MM.1S (cell line): ENCODE measurements around the gene USP31.

Source experiments
- DNase-seq: peaks from one replicate; pipeline ENCODE4 v3.0.0-alpha.2; 2015
- H2AFZ ChIP-seq: fragments of 300-600 bp; sonication (generic); 2 replicates; pipeline ENCODE4 v1.6.0; 2016; ENCODE audit warnings: antibody characterized with exemption, low read length
- H3F3A ChIP-seq: fragments of 300-600 bp; sonication (generic); 2 replicates; pipeline ENCODE4 v1.6.1; 2016; ENCODE audit warnings: mild to moderate bottlenecking, antibody characterized with exemption, low read length, moderate library complexity, mixed read lengths; ENCODE audit not compliant: insufficient read depth
- H3K27ac ChIP-seq: fragments of 300-600 bp; sonication (generic); 2 replicates; pipeline ENCODE4 v1.5.1; 2016; ENCODE audit warnings: mild to moderate bottlenecking, low read length
- H3K27me3 ChIP-seq: fragments of 300-600 bp; sonication (generic); replicated peaks from 2 replicates; pipeline ENCODE4 v1.6.0; 2016; ENCODE audit warnings: low read length; ENCODE audit not compliant: insufficient read depth
- H3K36me3 ChIP-seq: fragments of 300-600 bp; sonication (generic); replicated peaks from 2 replicates; pipeline ENCODE4 v1.6.1; 2016; ENCODE audit warnings: mild to moderate bottlenecking, low read length, mixed read lengths; ENCODE audit not compliant: insufficient read depth
- H3K4me1 ChIP-seq: fragments of 300-600 bp; sonication (generic); 2 replicates; pipeline ENCODE4 v1.6.1; 2016; ENCODE audit warnings: low read length, mixed read lengths
- H3K4me2 ChIP-seq: fragments of 300-600 bp; sonication (generic); 2 replicates; pipeline ENCODE4 v1.6.0; 2016; ENCODE audit warnings: low read depth, low read length
- H3K4me3 ChIP-seq: fragments of 300-600 bp; sonication (generic); 2 replicates; pipeline ENCODE4 v1.5.1; 2016; ENCODE audit warnings: low read length, mixed read lengths
- H3K79me2 ChIP-seq: fragments of 300-600 bp; sonication (generic); 2 replicates; pipeline ENCODE4 v1.6.1; 2016; ENCODE audit warnings: mixed run types, low read length, mixed read lengths
- H3K9ac ChIP-seq: fragments of 300-600 bp; sonication (generic); 2 replicates; pipeline ENCODE4 v1.6.1; 2016; ENCODE audit warnings: low read length, mixed read lengths
- H3K9me2 ChIP-seq: fragments of 300-600 bp; sonication (generic); replicated peaks from 2 replicates; pipeline ENCODE4 v1.6.1; 2016; ENCODE audit warnings: mild to moderate bottlenecking, low read length, mixed read lengths; ENCODE audit not compliant: insufficient read depth
- H3K9me3 ChIP-seq: fragments of 300-600 bp; sonication (generic); replicated peaks from 2 replicates; pipeline ENCODE4 v1.6.1; 2016; ENCODE audit warnings: mild to moderate bottlenecking, low read length, mixed read lengths; ENCODE audit not compliant: insufficient read depth
- H4K20me1 ChIP-seq: fragments of 300-600 bp; sonication (generic); 2 replicates; pipeline ENCODE4 v1.6.1; 2016; ENCODE audit warnings: mild to moderate bottlenecking, low read length, moderate library complexity, mixed read lengths; ENCODE audit not compliant: insufficient read depth
- EZH2 ChIP-seq: fragments of 300-600 bp; sonication (generic); optimal IDR thresholded peaks from 2 replicates; pipeline ENCODE3; 2017; ENCODE audit warnings: low read depth, mild to moderate bottlenecking, antibody characterized with exemption, low read length, mixed read lengths
- EZH2phosphoT487 ChIP-seq: fragments of 300-600 bp; sonication (generic); IDR thresholded peaks from 2 replicates; pipeline ENCODE4 v1.6.1; 2018; ENCODE audit warnings: antibody characterized with exemption, low read length
- TF ChIP-seq, protein P1 (sequence below): fragments of 300-600 bp; sonication (generic); IDR thresholded peaks from 2 replicates; pipeline ENCODE4 v1.5.1; 2016; ENCODE audit warnings: antibody characterized with exemption, low read length, mixed read lengths

The USP31 gene

DNA sequence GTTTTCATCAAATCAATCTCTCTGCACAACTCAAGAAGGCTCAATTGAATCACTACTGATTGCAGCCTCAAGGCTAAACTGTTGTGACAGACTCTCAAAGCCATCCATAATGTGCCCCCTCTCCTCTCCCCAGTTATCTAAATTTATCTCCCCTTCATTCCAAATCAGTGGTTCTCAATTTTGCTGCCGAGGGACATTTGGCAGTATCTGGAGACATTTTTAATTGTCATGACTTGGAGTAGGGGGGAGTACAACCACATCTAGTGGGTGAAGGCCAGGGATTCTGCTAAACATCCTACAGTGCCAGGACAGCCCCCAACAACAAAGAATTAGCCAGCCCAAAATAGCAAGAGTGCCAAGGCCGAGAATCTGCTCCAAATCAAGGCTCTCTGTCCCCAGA lies 9.1 kb downstream of the USP31 start:
- TF ChIP-seq EZH2: no peak
- no peak for TF ChIP-seq EZH2phosphoT487
- TF ChIP-seq, protein P1, sequence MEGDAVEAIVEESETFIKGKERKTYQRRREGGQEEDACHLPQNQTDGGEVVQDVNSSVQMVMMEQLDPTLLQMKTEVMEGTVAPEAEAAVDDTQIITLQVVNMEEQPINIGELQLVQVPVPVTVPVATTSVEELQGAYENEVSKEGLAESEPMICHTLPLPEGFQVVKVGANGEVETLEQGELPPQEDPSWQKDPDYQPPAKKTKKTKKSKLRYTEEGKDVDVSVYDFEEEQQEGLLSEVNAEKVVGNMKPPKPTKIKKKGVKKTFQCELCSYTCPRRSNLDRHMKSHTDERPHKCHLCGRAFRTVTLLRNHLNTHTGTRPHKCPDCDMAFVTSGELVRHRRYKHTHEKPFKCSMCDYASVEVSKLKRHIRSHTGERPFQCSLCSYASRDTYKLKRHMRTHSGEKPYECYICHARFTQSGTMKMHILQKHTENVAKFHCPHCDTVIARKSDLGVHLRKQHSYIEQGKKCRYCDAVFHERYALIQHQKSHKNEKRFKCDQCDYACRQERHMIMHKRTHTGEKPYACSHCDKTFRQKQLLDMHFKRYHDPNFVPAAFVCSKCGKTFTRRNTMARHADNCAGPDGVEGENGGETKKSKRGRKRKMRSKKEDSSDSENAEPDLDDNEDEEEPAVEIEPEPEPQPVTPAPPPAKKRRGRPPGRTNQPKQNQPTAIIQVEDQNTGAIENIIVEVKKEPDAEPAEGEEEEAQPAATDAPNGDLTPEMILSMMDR: no peak
- Histone ChIP-seq H3K9ac (no peak overlapping the region), H3K27me3 (no peaks in the 10 kb centered on the region), H4K20me1 (0 out of 2 replicates have a peak, but pooled peaks cover 5% of the 10 kb centered on the region), H3K79me2 (peaks cover 97% of the 10 kb centered on the region), H3K36me3 (no peaks in the 10 kb centered on the region), H2AFZ (no peak overlapping the region), H3K9me3 (no peaks in the 10 kb centered on the region), H3K9me2 (no peaks in the 10 kb centered on the region), H3K4me1 (no peaks in the 10 kb centered on the region), H3F3A (no peaks in the 10 kb centered on the region), H3K27ac (no peak overlapping the region), H3K4me3 (no peak overlapping the region), H3K4me2 (no peak overlapping the region)
- no peak for DNase-seq

DNA sequence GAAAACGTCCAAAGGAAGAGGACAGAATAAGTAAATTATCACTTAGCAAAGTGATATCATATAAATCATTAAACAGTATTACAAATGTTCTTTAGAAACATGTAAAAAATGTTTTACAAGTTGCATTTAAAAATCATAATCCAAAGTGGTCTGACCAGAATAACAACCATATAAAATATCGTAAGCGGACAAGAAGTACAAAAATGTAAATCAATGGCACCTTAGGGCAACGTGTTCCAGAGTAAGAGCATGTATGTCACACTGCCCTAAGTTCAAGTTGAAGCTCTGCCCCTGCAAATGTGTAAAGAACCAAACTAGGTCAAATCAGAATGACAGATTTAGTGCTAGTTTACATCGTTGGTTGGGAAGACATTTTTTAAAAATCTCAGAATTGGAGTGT lies 11.4 kb downstream of the USP31 start:
- no peaks in the 10 kb centered on the region for H3K9me3 ChIP-seq
- no peak overlapping the region for H3K4me3 ChIP-seq
- 0 out of 2 replicates have a peak, but pooled peaks cover 8% of the 10 kb centered on the region for H4K20me1 ChIP-seq
- H3K36me3 ChIP-seq: no peaks in the 10 kb centered on the region
- H3K27me3 ChIP-seq: no peaks in the 10 kb centered on the region
- H3K4me2 ChIP-seq: no peak overlapping the region
- TF ChIP-seq, protein P1: no peak
- TF ChIP-seq EZH2phosphoT487 (no peak), EZH2 (no peak)
- DNase-seq: no peak
- no peak overlapping the region for H2AFZ ChIP-seq
- H3K79me2 ChIP-seq: peaks cover 96% of the 10 kb centered on the region
- no peaks in the 10 kb centered on the region for H3F3A ChIP-seq
- H3K4me1 ChIP-seq: no peaks in the 10 kb centered on the region
- H3K27ac ChIP-seq: no peak overlapping the region
- no peak overlapping the region for H3K9ac ChIP-seq
- H3K9me2 ChIP-seq: no peaks in the 10 kb centered on the region

DNA sequence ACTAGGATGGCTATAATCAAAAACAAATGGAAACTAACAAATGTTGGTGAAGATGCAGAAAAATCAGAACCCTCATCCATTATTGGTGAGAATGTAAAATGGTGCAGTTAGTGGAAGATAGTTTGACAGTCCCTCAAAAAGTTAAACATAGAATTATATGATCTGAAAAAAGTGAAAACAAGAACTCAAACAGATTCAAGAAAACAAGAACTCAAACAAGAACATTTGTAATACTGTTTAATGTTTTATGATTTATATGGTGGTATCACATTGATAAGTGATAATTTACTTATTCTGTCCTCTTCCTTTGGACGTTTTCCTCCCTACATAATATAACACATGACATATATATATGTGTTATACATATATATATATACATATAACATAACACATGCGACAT lies 12.0 kb downstream of the USP31 start:
- no peaks in the 10 kb centered on the region for H3F3A ChIP-seq
- H3K27ac ChIP-seq: no peak overlapping the region
- no peak overlapping the region for H2AFZ ChIP-seq
- 0 out of 2 replicates have a peak, but pooled peaks cover 8% of the 10 kb centered on the region for H4K20me1 ChIP-seq
- H3K27me3 ChIP-seq: no peaks in the 10 kb centered on the region
- no peaks in the 10 kb centered on the region for H3K9me3 ChIP-seq
- no peaks in the 10 kb centered on the region for H3K4me1 ChIP-seq
- no peak overlapping the region for H3K4me2 ChIP-seq
- H3K36me3 ChIP-seq: no peaks in the 10 kb centered on the region
- peaks cover 96% of the 10 kb centered on the region for H3K79me2 ChIP-seq
- no peak overlapping the region for H3K4me3 ChIP-seq
- DNase-seq: no peak
- TF ChIP-seq EZH2: no peak
- TF ChIP-seq, protein P1: no peak
- TF ChIP-seq EZH2phosphoT487: no peak
- H3K9ac ChIP-seq: no peak overlapping the region
- H3K9me2 ChIP-seq: no peaks in the 10 kb centered on the region

DNA sequence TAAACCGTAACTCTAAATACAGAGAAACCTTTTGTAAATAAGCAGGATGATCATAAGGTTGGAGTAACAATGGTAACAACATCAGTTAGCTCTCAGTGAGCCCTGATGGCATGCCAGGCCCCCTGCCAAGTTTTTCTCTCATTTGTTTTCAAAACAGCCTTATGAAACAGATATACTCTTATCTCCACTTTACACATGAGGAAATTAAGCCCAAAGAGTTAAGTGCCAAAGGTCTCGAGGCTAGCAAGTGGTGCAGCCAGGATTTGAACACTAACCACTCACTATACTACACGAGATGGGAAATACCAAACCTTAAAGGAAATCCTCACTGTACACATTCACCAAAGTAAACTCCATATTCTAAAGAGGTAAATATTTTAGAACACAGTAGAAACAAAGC lies 15.0 kb downstream of the USP31 start:
- Histone ChIP-seq H3K27ac (no peak overlapping the region), H3K4me2 (no peak overlapping the region), H3K4me1 (no peaks in the 10 kb centered on the region), H3K9me3 (no peaks in the 10 kb centered on the region), H3K36me3 (no peaks in the 10 kb centered on the region), H4K20me1 (0 out of 2 replicates have a peak, but pooled peaks cover 3% of the 10 kb centered on the region), H3K79me2 (peaks cover 95% of the 10 kb centered on the region), H3K9ac (no peak overlapping the region), H3K9me2 (no peaks in the 10 kb centered on the region), H3K27me3 (no peaks in the 10 kb centered on the region), H2AFZ (no peak overlapping the region), H3K4me3 (no peak overlapping the region), H3F3A (no peaks in the 10 kb centered on the region)
- no peak for TF ChIP-seq EZH2
- TF ChIP-seq EZH2phosphoT487: no peak
- TF ChIP-seq, protein P1: no peak
- DNase-seq: no peak
